ENCODE results near the gene SLC17A1.

DNA sequence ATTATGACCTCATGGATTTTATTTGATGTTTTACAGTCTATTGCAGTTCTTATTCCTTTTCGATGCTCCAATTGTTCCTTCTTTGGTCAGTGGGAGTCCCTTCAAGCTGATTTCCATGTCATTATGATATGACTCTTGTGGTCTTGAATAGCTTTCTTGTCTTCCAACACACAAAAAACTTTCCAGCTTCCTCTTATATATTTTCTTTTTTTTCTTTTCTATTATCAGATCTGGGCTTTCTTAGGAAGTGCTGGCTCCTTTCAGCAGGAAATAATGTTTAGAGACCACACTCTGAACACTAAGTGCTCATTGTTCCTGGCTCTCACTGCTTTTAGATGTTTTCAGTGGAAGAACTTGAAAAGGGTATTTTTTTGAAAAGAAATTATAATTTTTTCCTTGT is 3.1 kb upstream of the SLC17A1 start:
- TF ChIP-seq, protein P1, sequence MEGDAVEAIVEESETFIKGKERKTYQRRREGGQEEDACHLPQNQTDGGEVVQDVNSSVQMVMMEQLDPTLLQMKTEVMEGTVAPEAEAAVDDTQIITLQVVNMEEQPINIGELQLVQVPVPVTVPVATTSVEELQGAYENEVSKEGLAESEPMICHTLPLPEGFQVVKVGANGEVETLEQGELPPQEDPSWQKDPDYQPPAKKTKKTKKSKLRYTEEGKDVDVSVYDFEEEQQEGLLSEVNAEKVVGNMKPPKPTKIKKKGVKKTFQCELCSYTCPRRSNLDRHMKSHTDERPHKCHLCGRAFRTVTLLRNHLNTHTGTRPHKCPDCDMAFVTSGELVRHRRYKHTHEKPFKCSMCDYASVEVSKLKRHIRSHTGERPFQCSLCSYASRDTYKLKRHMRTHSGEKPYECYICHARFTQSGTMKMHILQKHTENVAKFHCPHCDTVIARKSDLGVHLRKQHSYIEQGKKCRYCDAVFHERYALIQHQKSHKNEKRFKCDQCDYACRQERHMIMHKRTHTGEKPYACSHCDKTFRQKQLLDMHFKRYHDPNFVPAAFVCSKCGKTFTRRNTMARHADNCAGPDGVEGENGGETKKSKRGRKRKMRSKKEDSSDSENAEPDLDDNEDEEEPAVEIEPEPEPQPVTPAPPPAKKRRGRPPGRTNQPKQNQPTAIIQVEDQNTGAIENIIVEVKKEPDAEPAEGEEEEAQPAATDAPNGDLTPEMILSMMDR (IDR thresholded peaks at IDR 0.05), result no peak
- no peak for TF ChIP-seq POLR2A (IDR thresholded peaks at IDR 0.05)
